Heart right ventricle (tissue), 16 donors: ENCODE data around the gene DYNLRB2. TPM values are rescaled to one million over a fixed set of nuclear protein-coding genes. Genes with fewer than 3 reads are reported as not detected.

ENCODE experiments used
- ATAC-seq, 8 donors: fragments of 200-7000 bp; cut with Tn5 transposase; one replicate each; pipeline ENCODE4 v1.9.1; 2020; ENCODE audit warnings: mild to moderate bottlenecking in 8 of 8, moderate library complexity in 8 of 8, moderate number of reproducible peaks in 1 of 8
- DNase-seq, 2 donors: peaks; one replicate each; pipeline ENCODE4 v3.0.0-alpha.2; 2020
- H3K27ac ChIP-seq, 10 donors: fragments of 200-600 bp; sonication (generic) in 2 of 10; one replicate each; pipeline versions ENCODE4 v1.5.0 to v1.8.0; 2020 to 2022; ENCODE audit warnings: mild to moderate bottlenecking in 3 of 10
- H3K27me3 ChIP-seq, 7 donors: fragments of 200-600 bp; one replicate each; pipeline ENCODE4 v1.8.0; 2021 to 2022; ENCODE audit warnings: mild to moderate bottlenecking in 2 of 7
- H3K36me3 ChIP-seq, 9 donors: fragments of 200-600 bp; sonication (generic) in 1 of 9; one replicate each; pipeline versions ENCODE4 v1.5.0 to v1.8.0; 2020 to 2022; ENCODE audit warnings: mild to moderate bottlenecking in 2 of 9
- H3K4me1 ChIP-seq, 9 donors: fragments of 200-600 bp; sonication (generic) in 1 of 9; one replicate each; pipeline versions ENCODE4 v1.5.0 to v1.8.0; 2020 to 2022; ENCODE audit warnings: mild to moderate bottlenecking in 4 of 9
- H3K4me3 ChIP-seq, 10 donors: fragments of 200-600 bp; sonication (generic) in 2 of 10; one replicate each; pipeline versions ENCODE4 v1.5.0 to v1.8.0; 2020 to 2022; ENCODE audit warnings: mild to moderate bottlenecking in 7 of 10, moderate library complexity in 2 of 10
- H3K9me3 ChIP-seq, 11 donors: fragments of 200-600 bp in 10 of 11; sonication (generic) in 2 of 11; one replicate each; pipeline versions ENCODE4 v1.5.0 to v1.8.0; 2013 to 2022; ENCODE audit warnings: mild to moderate bottlenecking in 2 of 11, control low read depth in 1 of 11, moderate library complexity in 1 of 11
- CTCF ChIP-seq, 9 donors: fragments of 200-600 bp; sonication (generic) in 2 of 9; IDR thresholded peaks; one replicate each; pipeline versions ENCODE4 v1.5.0 to v1.8.0; 2021 to 2022; ENCODE audit warnings: antibody characterized with exemption in 9 of 9, mild to moderate bottlenecking in 5 of 9, moderate library complexity in 1 of 9
- whole genome bisulfite sequencing, 2 donors: extraction: QIAGEN DNeasy Blood & Tissue Kit; methylation state at CpG; one replicate each; pipeline ENCODE4 v1.1.7; 2013; ENCODE audit warnings: inconsistent platforms in 1 of 2; 5-methylcytosine and 5-hydroxymethylcytosine counted together
- intact Hi-C, 10 donors: fragments of 100-400 bp; cut with DNase I; formaldehyde crosslinking; loops; one replicate each; pipeline versions ENCODE4 v1.11.1 to v1.14.2; 2022
- polyA plus RNA-seq, 2 donors: library from polyadenylated mRNA; stranded (reverse); fragments of 200-250 nt; gene quantifications; one replicate each; pipeline ENCODE4 v1.2.3, GENCODE V29; 2013
- total RNA-seq, 10 donors: library from RNA; stranded (reverse); fragmentation: NEBNext Ultra II Directional in 3 of 10; extraction: Animal tissue kit (Norgen Biotek cat#: 25700) in 3 of 10; gene quantifications; one replicate each; pipeline versions ENCODE4 v1.2.1 to v1.2.4, GENCODE V29; 2021 to 2023
- donor health status: Arrhythmogenic right ventricular cardiomyopathy.
- donor health status: ischemic (EF 13 %, LVEDD 7.1; RV severe dilation, severe dysfunction).
- donor health status: healthy with polysubstance abuse.
- donor health status: DM: no; HTN: yes; CAD: no.
- donor health status: DM: no; HTN: no; CAD: no.
- donor health status: ischemic (EF 25% LVEDD 6.9; RV normal size, moderate dysfunction).
- donor health status: ischemic (EF 25% LVEDD 5.7; RV mildly dilated, moderate dysfunction).
- donor health status: healthy.
- donor health status: DM: yes; HTN: yes; CAD: no.
- donor health status: Ischemic cardiomyopathy.
- donor health status: ischemic (EF 35%, LVEDD 5.7; RV mildly dilated, moderate dysfunction).
- donor health status: nonischemic (EF 11% LVEDD 7.7; RV severe dilation, severe dysfunction).
- donor health status: DM: yes; HTN: yes; CAD: no.
- donor health status: PGD.
- donor health status: ischemic (EF 29% LVEDD 5.4; RV normal size, mild dysfunction).
- donor health status: nonischemic (EF 23%, LVEDD 6.1; RV moderate dilation, normal function).

The DYNLRB2 gene
- total and polyA plus RNA-seq, 12 donors, result 0.26 to 0.77 (median 0.70) TPM; not detected in 8

- 72 to 78% methylated on average over 4 of the region's 4 CpGs for WGBS, 2 donors
- intact Hi-C loops, result loop anchor here in 3 of 10 donors (10.0 kb wide), 2 partner anchors 259 to 771 kb away; partner anchors contain the start of gene CDYL2 (in 2 of the 3)
These were observed 5.5 kb downstream of the DYNLRB2 start for GRCh38 chr16:80546249-80546648.

GRCh38 chr16:80547145-80547544, 6.4 kb downstream of the DYNLRB2 start:
- Histone ChIP-seq H3K4me3 (no peak overlapping the region), H3K9me3 (no peaks in the 10 kb centered on the region), H3K27me3 (peaks cover 0 to 20% (median 5%) of the 10 kb centered on the region in 7 donors), H3K27ac (no peak overlapping the region), H3K36me3 (no peaks in the 10 kb centered on the region), H3K4me1 (no peaks in the 10 kb centered on the region)
- intact Hi-C loops, result loop anchor here in 3 of 10 donors (10.0 kb wide), 2 partner anchors 258 to 772 kb away; partner anchors contain the start of gene CDYL2 (in 2 of the 3)
- 91 to 92% methylated on average over 2 of the region's 2 CpGs for WGBS, 2 donors
- TF ChIP-seq CTCF (IDR thresholded peaks at IDR 0.05), result no peak
- DNase-seq (no peak), ATAC-seq (no peak)

More at GRCh38 chr16:80546249-80546648, 5.5 kb downstream of the DYNLRB2 start:
- Histone ChIP-seq H3K27ac (no peak overlapping the region), H3K9me3 (no peaks in the 10 kb centered on the region), H3K4me3 (no peak overlapping the region), H3K36me3 (no peaks in the 10 kb centered on the region), H3K27me3 (peaks cover 0 to 13% (median 0%) of the 10 kb centered on the region in 7 donors), H3K4me1 (peaks cover 0 to 5% (median 0%) of the 10 kb centered on the region in 9 donors)
- ATAC-seq (no peak), DNase-seq (no peak)
- TF ChIP-seq CTCF (IDR thresholded peaks at IDR 0.05), result no peak

GRCh38 chr16:80552277-80552676, 11.5 kb downstream of the DYNLRB2 start:
- Histone ChIP-seq H3K4me1 (no peaks in the 10 kb centered on the region), H3K4me3 (no peak overlapping the region), H3K9me3 (no peaks in the 10 kb centered on the region), H3K27ac (no peak overlapping the region), H3K27me3 (peaks cover 0 to 36% (median 18%) of the 10 kb centered on the region in 7 donors), H3K36me3 (no peaks in the 10 kb centered on the region)
- ATAC-seq (no peak), DNase-seq (no peak)
- TF ChIP-seq CTCF (IDR thresholded peaks at IDR 0.05), result no peak
- 57 to 59% methylated on average over 5 of the region's 5 CpGs for WGBS, 2 donors
- intact Hi-C loops, result no loop called here

GRCh38 chr16:80554033-80554432, 13.2 kb downstream of the DYNLRB2 start:
- WGBS, 2 donors, result 14 to 25% methylated on average over 2 of the region's 2 CpGs
- no peak for ATAC-seq
- no peak overlapping the region for H3K4me3 ChIP-seq
- TF ChIP-seq CTCF (IDR thresholded peaks at IDR 0.05), result no peak
- no peak overlapping the region for H3K27ac ChIP-seq
- H3K27me3 ChIP-seq, result peaks cover 0 to 32% (median 18%) of the 10 kb centered on the region in 7 donors
- no peak for DNase-seq
- H3K4me1 ChIP-seq, result no peaks in the 10 kb centered on the region
- H3K9me3 ChIP-seq, result no peaks in the 10 kb centered on the region
- intact Hi-C loops, result no loop called here
- no peaks in the 10 kb centered on the region for H3K36me3 ChIP-seq
